Esophagus squamous epithelium (tissue), 4 donors: Measurements from ENCODE around the gene WDR70.

Source experiments
- CTCF ChIP-seq, 6 experiments: fragments of 450-650 bp in 4 of 6; fragments of 200-600 bp in 2 of 6; sonication (generic) in 2 of 6; IDR thresholded peaks; one replicate each; pipeline ENCODE4 v1.5.1; 2016 to 2019; ENCODE audit warnings: antibody characterized with exemption in 6 of 6, mild to moderate bottlenecking in 4 of 6, moderate library complexity in 4 of 6
- POLR2A ChIP-seq, 4 donors: fragments of 450-650 bp; IDR thresholded peaks; one replicate each; pipeline ENCODE4 v1.6.1; 2017; ENCODE audit warnings: antibody characterized with exemption in 4 of 4, mild to moderate bottlenecking in 4 of 4, moderate library complexity in 3 of 4

DNA sequence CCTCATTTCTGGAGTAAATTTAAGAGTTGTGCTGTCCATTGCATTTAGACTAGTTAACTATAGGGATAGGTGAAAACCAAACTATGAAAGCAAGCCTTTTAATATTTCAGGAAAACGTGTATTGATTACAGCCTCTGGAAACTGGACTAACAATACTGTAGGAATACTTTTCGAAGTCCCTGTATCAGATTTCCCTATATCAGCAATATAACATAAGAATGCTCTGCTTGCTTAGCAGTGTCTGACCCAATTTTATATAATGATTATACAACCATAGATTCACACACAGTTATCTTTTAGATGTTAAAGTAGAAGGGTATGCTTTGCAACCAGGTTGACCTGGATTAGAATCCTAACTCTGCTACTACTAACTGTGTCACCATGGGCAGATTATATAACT lies 203.1 kb downstream of the WDR70 start:
- TF ChIP-seq CTCF (IDR thresholded peaks at IDR 0.05) (no peak), POLR2A (IDR thresholded peaks at IDR 0.05) (no peak)
